HepG2 (cell line): ENCODE results near the gene PSMC5.
"Not testable (repeated sequence)": the region's sequence is repeated elsewhere in the genome, so short reads cannot be mapped to it uniquely, and the experiment has no call there.

ENCODE experiments used
- BCL6 ChIP-seq: IDR thresholded peaks from 2 replicates; pipeline ENCODE4 v1.6.1; 2016; ENCODE audit warnings: missing genetic modification reagents, missing compliant biosample characterization
- CREM ChIP-seq, 2 experiments: sonication (generic) in 1 of 2; formaldehyde crosslinking in 1 of 2; IDR thresholded peaks; 2 replicates each; pipeline versions ENCODE4 v1.4.0 to v1.6.1; 2016 to 2020; ENCODE audit warnings: antibody characterized with exemption in 1 of 2, mild to moderate bottlenecking in 1 of 2, missing genetic modification reagents in 1 of 2
- PAF1 ChIP-seq: IDR thresholded peaks from 2 replicates; pipeline ENCODE4 v1.6.1; 2016; ENCODE audit warnings: missing genetic modification reagents, missing compliant biosample characterization
- PHF21A ChIP-seq: sonication (generic); formaldehyde crosslinking; IDR thresholded peaks from 2 replicates; pipeline ENCODE4 v1.5.0; 2020; ENCODE audit warnings: mild to moderate bottlenecking, missing genetic modification reagents
- RAD21 ChIP-seq: fragments of 450-650 bp; formaldehyde crosslinking; IDR thresholded peaks from 2 replicates; pipeline ENCODE4 v1.5.0; 2020; ENCODE audit warnings: mild to moderate bottlenecking
- SMARCE1 ChIP-seq: fragments of 450-650 bp; IDR thresholded peaks from 2 replicates; pipeline ENCODE4 v1.6.1; 2017; ENCODE audit warnings: borderline replicate concordance
- TF ChIP-seq, protein P1 (sequence below): sonication (generic); formaldehyde crosslinking; IDR thresholded peaks from 2 replicates; pipeline ENCODE4 v1.4.0; 2020; ENCODE audit warnings: missing genetic modification reagents

DNA sequence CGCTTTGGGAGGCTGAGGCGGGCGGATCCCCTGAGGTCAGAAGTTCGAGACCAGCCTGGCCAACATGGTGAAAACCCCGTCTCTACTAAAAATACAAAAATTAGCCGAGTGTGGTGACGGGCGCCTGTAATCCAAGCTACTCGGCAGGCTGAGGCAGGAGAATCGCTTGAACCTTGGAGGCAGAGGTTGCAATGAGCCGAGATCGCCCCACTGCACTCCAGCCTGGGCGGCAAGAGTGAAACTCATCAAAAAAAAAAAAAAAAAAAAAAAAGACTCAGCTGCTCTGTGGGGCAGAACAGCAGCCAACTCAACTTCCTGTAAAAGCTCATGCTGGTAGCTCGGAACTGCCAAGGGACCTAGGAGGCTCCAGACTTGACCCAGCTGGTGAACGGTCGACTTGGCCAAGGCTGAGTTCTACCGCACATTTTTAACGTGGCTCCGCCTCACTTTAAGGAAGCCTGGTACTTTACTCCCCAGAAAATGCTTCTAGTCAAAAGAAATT, 16.2 kb downstream of the PSMC5 start:
- TF ChIP-seq PAF1 (CRISPR knock-in tag); CREM (IDR thresholded peaks at IDR 0.05); CREM (CRISPR knock-in tag; IDR thresholded peaks at IDR 0.05); PHF21A (CRISPR knock-in tag); BCL6 (CRISPR knock-in tag); SMARCE1; RAD21 (CRISPR knock-in tag): not testable (repeated sequence)
- TF ChIP-seq, protein P1, sequence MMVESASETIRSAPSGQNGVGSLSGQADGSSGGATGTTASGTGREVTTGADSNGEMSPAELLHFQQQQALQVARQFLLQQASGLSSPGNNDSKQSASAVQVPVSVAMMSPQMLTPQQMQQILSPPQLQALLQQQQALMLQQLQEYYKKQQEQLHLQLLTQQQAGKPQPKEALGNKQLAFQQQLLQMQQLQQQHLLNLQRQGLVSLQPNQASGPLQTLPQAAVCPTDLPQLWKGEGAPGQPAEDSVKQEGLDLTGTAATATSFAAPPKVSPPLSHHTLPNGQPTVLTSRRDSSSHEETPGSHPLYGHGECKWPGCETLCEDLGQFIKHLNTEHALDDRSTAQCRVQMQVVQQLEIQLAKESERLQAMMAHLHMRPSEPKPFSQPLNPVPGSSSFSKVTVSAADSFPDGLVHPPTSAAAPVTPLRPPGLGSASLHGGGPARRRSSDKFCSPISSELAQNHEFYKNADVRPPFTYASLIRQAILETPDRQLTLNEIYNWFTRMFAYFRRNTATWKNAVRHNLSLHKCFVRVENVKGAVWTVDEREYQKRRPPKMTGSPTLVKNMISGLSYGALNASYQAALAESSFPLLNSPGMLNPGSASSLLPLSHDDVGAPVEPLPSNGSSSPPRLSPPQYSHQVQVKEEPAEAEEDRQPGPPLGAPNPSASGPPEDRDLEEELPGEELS (CRISPR knock-in tag): not testable (repeated sequence)
